GM19351 (cell line): ENCODE measurements around the gene FAM118A.
"Not testable (repeated sequence)": the region's sequence is repeated elsewhere in the genome, so short reads cannot be mapped to it uniquely, and the experiment has no call there.

Experiments used
- ATAC-seq: cut with Tn5 transposase; IDR thresholded peaks from one replicate; pipeline ENCODE4 v1.9.1; 2021; ENCODE audit warnings: mild to moderate bottlenecking, moderate library complexity; ENCODE audit not compliant: unreplicated experiment

Gene FAM118A

DNA sequence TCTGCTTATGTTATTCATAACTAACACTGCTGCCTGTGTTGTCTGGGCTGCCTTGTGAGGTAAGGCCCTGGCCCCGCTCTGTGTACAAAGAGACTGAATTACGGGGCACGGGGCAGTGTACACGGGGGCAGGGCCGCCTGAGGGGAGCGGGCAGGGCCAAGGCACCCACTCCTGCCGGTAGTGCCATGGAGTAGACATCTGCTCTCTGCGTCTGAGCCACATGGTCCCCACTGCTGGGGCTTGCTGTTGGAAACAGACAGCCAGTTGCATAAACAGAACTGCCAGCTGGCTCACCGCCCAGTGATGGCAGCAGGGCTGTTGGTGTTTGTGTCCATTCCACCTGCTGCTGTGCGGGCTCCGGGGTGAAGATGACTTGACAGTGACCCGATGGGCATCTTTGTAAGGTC, 19.8 kb downstream of the FAM118A start:
- no peak for ATAC-seq

DNA sequence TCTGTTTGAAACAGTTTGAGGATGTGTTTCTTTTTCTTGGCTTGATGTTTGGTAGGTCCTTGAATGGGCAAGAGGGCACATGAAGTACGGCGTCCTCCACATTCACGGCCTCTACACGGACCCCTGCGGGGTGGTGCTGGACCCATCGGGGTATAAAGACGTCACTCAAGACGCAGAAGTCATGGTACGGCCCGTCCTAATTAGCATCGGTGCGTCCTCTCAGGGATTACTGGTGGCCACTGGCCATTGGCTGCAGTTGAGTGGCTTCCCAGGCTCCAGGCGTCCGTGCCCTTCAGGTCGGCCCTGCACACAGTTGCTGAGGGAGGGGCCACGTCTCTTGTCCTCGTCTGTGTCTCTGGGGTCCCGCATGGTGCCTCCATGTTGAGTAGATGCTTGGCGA, 20.8 kb downstream of the FAM118A start:
- ATAC-seq = no peak

GRCh38 chr22:45331486-45331885, 21.8 kb downstream of the FAM118A start:
- no peak for ATAC-seq

- ATAC-seq = no peak
Observed at GRCh38 chr22:45332001-45332400, 22.3 kb downstream of the FAM118A start.

DNA sequence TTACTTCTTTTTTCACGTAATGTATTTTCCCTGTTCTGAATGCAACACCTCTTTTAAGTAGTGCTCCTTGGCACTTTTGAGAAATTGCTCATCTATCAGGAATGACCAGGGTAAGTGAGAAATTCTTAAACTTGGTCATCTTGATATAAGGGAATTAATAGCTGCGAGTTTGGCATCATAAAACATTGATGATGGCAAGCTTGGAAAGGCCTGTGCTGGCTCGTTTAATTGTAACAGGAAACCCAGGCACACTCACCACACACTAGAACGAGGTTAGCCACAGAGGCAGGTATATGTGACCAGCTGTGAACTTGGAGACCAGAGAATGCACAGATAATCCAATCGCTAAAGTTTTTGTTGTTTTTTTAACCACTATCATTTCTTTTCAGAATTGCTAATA, 24.3 kb downstream of the FAM118A start:
- no peak for ATAC-seq

DNA sequence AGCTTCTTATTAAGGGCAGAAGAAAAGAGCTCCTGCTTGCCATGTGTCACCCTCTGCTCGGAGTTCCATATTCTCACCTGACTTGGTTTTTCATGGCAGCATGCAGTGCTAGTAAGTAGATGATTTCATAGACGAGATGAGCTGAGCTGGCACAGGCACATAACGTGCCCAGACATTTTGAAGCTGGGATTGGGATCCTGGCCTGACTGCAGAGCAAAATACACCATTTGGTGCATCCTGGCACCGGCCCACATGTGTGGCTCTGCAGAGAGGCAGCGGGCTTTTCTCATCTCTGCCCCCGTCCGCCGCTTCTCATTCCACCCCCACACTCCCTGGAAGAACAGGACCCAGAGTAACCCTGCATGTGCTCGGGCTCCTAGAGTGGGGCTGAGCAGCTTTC, 24.8 kb downstream of the FAM118A start:
- no peak for ATAC-seq

- no peak for ATAC-seq
Observed at GRCh38 chr22:45335021-45335818, 25.5 kb downstream of the FAM118A start.

- no peak for ATAC-seq
Observed at GRCh38 chr22:45335854-45336522, 26.3 kb downstream of the FAM118A start.

DNA sequence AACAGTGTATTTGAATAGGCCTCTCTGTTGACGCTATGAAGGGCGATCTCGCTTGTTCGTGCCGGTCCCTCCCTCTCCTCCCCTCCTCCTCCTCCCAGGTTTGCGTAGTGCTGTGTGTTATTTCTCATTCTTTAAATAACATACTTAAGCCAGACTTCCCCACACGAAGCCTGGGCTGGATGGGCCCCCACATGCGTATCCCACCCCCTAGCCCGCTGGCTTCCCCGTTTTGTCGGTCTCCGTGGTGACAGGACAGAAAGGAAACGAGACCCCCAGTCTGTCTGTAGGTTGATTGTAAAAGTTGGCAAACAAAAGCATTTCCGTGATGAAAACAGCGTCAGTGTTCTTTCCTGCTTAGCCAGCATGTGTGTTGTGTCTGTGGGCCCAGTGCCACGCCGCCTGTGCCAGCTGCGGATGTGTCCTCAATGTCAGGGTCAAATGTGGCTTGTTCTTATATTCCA, 27.3 kb downstream of the FAM118A start:
- no peak for ATAC-seq

DNA sequence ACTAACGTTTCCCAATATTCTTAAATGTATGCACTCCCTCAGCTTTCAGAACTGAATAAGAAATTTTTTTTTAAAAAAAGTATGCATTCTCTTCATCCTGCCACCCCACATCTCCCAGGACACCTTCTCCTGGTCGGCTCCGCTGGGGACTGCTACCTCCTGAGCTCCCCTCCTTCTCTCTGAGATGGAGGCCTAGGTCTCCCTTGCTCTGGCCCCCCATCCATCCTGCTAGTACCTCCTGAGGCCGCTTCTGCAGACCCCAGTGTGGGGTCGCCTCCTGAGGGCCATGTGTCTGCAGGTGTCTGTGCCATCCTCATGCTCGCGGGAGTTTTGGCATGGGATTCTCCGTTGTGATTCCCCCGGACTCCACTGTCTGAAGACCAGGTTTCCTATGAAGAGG, 27.8 kb downstream of the FAM118A start:
- no peak for ATAC-seq

GRCh38 chr22:45338795-45339194, 29.1 kb downstream of the FAM118A start:
- ATAC-seq = no peak

DNA sequence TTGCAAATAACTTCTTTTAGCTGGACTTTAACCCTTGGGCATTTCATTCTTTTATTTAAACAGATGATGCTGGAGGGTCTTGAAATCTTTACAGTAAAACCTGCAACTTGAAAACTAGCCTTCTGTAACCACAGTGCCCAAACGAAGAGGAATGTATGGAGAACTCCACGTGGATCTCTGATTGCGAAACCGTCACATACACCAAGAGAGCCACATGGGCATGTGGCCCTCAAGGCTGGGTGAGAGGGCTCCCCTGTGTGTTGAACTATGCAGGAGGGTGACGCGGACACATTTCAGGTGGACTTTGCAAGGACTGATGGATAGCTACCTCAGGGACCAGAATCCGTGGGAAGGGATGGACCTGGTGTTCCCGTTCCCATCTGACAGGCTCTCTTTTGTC, 30.6 kb downstream of the FAM118A start:
- no peak for ATAC-seq

- no peak for ATAC-seq
Observed at GRCh38 chr22:45341498-45341897, 31.8 kb downstream of the FAM118A start.

DNA sequence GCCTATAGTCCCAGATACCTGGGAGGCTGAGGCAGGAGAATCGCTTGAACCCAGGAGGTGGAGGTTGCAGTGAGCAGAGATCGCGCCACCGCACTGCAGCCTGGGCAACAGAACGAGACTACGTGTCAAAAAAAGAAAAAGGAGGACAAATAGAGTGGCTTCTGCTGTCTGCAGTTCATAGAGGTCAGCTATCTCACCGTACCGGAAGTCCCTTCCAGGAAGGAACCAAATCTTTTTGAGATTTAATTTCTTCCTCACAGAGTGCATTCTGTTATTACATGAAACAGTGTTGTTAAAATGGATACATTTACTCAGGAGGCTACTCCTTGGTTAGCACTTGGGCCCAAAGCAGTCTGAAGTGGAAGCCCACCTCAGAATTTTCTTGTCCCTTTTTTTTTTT, 33.4 kb downstream of the FAM118A start:
- ATAC-seq = no peak

GRCh38 chr22:45344334-45344733, 34.6 kb downstream of the FAM118A start:
- ATAC-seq = no peak

DNA sequence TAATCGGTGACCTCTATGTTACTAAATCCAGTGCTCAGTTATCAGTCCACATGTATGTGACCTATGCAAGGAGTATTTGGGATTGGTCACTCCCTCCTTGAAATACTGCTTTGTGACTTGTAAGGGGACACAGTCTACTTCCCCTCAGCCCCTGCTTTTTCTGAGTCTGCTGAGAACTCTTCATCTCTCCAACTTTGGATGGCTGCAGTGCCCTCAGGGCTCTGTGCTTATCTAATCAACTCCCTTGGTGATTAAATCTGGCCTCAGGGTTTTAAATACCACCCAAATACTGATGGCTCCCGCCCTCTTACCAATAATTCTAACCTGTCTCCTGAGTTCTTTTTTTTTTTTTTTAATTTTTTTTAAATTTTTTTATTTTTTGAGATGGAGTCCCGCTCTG, 40.2 kb downstream of the FAM118A start:
- ATAC-seq = no peak

DNA sequence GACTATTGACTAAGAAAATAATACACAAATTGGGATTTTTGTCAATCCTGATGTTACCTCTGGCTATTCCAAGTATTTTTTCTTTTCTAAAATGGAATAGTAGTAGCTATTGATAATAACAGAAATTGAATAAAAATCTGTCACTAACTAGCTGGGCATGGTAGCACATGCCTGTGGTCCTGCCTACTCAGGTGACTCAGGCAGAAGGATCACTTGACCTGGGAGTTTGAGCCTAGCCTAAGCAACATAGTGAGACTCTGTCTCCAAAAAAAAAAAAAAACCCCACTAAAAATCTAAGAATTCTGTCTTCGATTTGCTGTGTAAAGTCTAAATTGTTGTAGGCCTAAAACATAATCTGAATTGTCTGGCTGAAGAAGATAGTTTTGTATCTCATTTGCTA, 42.2 kb downstream of the FAM118A start:
- ATAC-seq = no peak

GRCh38 chr22:45352757-45353156, 43.0 kb downstream of the FAM118A start:
- not testable (repeated sequence) for ATAC-seq

GRCh38 chr22:45353786-45354185, 44.1 kb downstream of the FAM118A start:
- ATAC-seq = no peak

GRCh38 chr22:45357490-45357889, 47.8 kb downstream of the FAM118A start:
- ATAC-seq = no peak

DNA sequence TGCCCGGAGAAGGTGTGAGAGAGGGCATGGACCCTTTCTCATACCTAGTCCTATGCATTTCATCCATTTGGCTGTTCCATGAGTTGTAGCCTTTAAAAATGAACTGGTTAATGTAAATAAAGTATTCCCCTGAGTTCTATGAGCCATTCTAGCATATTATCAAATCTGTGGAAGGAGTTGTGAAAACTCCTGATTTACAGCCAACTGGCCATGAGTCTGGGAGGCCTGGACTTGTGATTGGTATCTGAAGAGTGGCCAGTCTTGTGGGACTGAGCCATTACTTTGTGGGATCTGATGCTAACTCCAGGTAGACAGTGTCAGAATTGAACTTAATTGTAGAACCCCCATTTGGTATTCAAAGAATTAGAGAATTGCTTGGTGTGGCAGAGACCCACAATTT, 48.4 kb downstream of the FAM118A start:
- no peak for ATAC-seq

DNA sequence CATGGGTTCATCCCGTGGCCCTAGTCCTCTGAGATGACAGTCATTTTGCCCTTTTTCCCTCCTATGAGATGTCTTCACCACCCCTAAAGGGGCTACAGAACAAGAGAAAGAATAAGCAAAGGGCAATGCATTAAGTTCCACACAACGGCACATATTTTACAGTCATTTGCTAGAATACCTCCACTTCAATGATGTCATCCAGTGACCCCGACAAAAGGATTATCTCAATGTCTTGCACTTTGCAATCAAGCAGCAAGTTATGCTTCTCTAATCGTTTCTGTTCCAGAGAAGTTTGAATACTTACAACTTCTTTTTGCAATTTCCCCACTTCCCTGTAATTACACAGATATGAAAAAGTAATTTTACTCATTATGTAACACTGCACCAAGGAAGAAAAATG, 49.9 kb downstream of the FAM118A start:
- ATAC-seq = no peak
